Gastrocnemius medialis (tissue), 4 donors: ENCODE data around the gene VPREB3.

Experiments used
- POLR2A ChIP-seq, 2 donors: fragments of 450-650 bp; IDR thresholded peaks; one replicate each; pipeline ENCODE4 v1.6.1; 2017; ENCODE audit warnings: antibody characterized with exemption in 2 of 2, mild to moderate bottlenecking in 2 of 2, moderate library complexity in 2 of 2
- TF ChIP-seq, protein P1 (sequence below), 5 experiments: fragments of 450-650 bp in 3 of 5; fragments of 200-600 bp in 2 of 5; sonication (generic) in 2 of 5; IDR thresholded peaks in 4 of 5; conservative IDR thresholded peaks in 1 of 5; 1 replicate in 4 of 5; 2 replicates in 1 of 5; pipeline ENCODE4 v1.5.1; 2016 to 2019; ENCODE audit warnings: antibody characterized with exemption in 5 of 5, mild to moderate bottlenecking in 3 of 5, moderate library complexity in 3 of 5

GRCh38 chr22:23787600-23787896 lies 33.3 kb upstream of the VPREB3 start:
- TF ChIP-seq, protein P1, sequence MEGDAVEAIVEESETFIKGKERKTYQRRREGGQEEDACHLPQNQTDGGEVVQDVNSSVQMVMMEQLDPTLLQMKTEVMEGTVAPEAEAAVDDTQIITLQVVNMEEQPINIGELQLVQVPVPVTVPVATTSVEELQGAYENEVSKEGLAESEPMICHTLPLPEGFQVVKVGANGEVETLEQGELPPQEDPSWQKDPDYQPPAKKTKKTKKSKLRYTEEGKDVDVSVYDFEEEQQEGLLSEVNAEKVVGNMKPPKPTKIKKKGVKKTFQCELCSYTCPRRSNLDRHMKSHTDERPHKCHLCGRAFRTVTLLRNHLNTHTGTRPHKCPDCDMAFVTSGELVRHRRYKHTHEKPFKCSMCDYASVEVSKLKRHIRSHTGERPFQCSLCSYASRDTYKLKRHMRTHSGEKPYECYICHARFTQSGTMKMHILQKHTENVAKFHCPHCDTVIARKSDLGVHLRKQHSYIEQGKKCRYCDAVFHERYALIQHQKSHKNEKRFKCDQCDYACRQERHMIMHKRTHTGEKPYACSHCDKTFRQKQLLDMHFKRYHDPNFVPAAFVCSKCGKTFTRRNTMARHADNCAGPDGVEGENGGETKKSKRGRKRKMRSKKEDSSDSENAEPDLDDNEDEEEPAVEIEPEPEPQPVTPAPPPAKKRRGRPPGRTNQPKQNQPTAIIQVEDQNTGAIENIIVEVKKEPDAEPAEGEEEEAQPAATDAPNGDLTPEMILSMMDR (IDR thresholded peaks at IDR 0.05 in 4 of 5, conservative IDR thresholded peaks at IDR 0.05 in 1 of 5): no peak
- TF ChIP-seq POLR2A (IDR thresholded peaks at IDR 0.05): no peak
